Measurements from ENCODE around the gene THADA. TPM values are rescaled to one million over a fixed set of nuclear protein-coding genes. Genes with fewer than 3 reads are reported as not detected.

THADA gene
- total RNA-seq, 2 donors from 2014 or later = 14.5 to 16.1 TPM

DNA sequence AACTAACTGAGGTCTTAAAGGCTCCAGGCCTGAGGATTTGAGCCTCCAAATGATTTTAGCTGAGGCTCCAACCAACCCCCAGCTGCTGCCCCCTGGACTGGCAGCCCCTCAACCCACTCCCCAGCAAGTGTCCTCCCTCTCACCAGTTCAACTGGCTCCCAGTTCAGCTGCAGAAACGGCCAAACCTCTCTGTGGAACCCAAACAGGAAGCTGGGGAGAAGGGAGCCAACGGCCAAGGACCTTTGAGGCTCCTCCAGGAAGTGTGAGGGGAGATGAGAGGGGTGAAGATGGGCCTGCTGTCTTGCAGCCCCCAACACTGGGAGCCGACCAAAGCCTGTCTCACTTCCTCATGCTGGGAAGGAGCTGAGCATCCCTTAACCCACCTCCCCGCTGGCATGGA lies 394.3 kb downstream of the THADA start:
- no peaks in the 10 kb centered on the region for H3K27me3 ChIP-seq
- H3K36me3 ChIP-seq = no peaks in the 10 kb centered on the region
- H3K4me3 ChIP-seq = no peak overlapping the region
- TF ChIP-seq, protein P1, sequence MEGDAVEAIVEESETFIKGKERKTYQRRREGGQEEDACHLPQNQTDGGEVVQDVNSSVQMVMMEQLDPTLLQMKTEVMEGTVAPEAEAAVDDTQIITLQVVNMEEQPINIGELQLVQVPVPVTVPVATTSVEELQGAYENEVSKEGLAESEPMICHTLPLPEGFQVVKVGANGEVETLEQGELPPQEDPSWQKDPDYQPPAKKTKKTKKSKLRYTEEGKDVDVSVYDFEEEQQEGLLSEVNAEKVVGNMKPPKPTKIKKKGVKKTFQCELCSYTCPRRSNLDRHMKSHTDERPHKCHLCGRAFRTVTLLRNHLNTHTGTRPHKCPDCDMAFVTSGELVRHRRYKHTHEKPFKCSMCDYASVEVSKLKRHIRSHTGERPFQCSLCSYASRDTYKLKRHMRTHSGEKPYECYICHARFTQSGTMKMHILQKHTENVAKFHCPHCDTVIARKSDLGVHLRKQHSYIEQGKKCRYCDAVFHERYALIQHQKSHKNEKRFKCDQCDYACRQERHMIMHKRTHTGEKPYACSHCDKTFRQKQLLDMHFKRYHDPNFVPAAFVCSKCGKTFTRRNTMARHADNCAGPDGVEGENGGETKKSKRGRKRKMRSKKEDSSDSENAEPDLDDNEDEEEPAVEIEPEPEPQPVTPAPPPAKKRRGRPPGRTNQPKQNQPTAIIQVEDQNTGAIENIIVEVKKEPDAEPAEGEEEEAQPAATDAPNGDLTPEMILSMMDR (IDR thresholded peaks at IDR 0.05) = no peak
- H3K4me1 ChIP-seq = no peaks in the 10 kb centered on the region
- no peak for DNase-seq (ENCODE audit: low spot score)
- H3K27ac ChIP-seq = no peak overlapping the region
- no peaks in the 10 kb centered on the region for H3K9me3 ChIP-seq

DNA sequence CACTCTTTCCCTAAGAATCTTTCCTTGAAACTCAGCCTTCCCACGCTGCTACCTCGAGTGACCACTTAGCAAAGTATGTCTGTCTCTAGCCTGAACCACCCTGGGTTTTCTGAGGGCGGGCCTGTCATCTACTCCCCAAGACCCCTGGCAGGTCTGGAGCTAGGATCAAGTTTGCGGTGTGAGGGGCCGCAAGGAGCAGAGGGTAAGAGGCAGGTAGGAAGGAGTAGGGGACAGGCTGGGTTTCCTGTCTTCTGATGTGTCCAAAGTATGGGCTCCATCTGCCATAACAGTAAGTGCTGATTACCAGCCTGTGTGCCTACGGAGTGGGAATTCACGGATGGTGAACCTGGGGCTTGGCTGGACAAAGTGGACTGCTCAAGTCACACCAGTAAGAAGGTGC lies 394.8 kb downstream of the THADA start:
- H3K27ac ChIP-seq = no peak overlapping the region
- no peak overlapping the region for H3K4me3 ChIP-seq
- H3K4me1 ChIP-seq = no peaks in the 10 kb centered on the region
- TF ChIP-seq, protein P1 (IDR thresholded peaks at IDR 0.05) = no peak
- no peak for DNase-seq (ENCODE audit: low spot score)
- no peaks in the 10 kb centered on the region for H3K9me3 ChIP-seq
- no peaks in the 10 kb centered on the region for H3K27me3 ChIP-seq
- H3K36me3 ChIP-seq = no peaks in the 10 kb centered on the region

DNA sequence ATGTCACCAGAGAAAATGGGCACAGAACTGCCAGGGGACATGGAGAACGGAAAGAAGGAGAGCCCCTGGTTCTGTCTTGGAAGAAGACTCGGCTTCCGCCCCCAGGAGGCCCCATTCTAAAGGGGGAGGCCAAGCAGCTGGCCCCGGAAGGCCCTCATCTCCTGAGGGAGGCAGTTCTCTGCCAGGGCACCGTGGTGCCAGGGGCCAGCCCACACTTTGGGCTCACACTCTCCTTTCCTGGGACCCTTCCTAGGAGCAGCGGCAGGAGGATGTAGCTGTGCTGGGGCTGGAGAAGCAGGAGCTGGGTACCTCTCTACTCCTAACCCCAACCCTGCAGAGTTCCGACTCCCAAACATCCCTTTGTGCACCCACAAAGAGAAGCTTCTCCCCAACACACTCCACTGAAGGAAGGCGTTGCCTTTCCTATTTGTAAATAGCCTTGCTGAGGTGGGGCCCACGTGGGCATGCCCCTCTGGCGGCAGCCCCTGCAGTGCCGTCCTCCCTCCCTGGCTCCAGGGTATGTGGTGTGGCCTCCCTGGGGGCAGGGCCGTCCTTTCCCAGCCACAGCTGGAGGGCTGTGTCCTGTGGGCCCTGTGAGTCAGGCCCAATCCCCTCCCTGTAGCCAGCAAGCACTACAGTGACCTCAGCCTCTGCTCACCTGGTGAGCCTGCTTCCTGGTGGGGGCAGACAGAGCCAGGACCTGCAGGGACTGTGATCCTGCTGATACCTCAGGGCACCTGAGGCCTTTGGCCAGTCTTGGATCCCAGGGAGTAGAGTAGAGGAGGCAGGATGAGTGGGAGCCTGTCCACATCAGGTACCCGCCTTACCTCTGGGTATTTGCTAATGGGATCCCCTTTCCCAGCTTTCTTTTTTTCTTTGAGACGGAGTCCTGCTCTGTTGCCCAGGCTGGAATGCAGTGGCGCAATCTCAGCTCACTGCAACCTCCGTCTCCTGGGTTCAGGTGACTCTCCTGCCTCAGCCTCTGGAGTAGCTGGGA lies 396.0 kb downstream of the THADA start:
- H3K9me3 ChIP-seq = no peaks in the 10 kb centered on the region
- H3K27ac ChIP-seq = no peak overlapping the region
- H3K4me3 ChIP-seq = no peak overlapping the region
- TF ChIP-seq, protein P1 (IDR thresholded peaks at IDR 0.05) = no peak
- H3K4me1 ChIP-seq = no peaks in the 10 kb centered on the region
- H3K36me3 ChIP-seq = no peaks in the 10 kb centered on the region
- no peak for DNase-seq (ENCODE audit: low spot score)
- H3K27me3 ChIP-seq = no peaks in the 10 kb centered on the region

DNA sequence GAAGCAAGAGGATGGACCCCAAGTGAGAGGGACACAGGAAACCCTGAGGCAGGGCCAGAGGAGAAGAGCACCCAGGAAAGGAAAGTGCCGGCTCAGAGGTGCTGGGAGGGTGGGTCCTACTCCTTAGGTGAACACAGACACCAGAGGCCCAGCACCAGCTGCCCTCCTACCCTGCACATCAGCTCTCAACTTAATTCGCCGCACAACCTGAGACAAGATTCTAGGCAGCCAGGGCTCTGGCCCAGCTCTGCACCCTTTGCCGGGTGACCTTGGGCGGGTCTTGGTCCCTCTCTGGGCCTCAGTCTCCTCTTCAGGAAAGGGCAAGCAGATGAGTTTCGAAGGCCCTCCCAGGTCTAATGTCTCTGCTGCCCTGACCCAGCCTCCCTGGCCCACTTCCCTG lies 397.6 kb downstream of the THADA start:
- Histone ChIP-seq H3K4me1 (no peaks in the 10 kb centered on the region), H3K9me3 (no peaks in the 10 kb centered on the region), H3K27me3 (no peaks in the 10 kb centered on the region), H3K4me3 (no peak overlapping the region), H3K27ac (no peak overlapping the region), H3K36me3 (no peaks in the 10 kb centered on the region)
- DNase-seq (ENCODE audit: low spot score) = no peak
- TF ChIP-seq, protein P1 (IDR thresholded peaks at IDR 0.05) = no peak

DNA sequence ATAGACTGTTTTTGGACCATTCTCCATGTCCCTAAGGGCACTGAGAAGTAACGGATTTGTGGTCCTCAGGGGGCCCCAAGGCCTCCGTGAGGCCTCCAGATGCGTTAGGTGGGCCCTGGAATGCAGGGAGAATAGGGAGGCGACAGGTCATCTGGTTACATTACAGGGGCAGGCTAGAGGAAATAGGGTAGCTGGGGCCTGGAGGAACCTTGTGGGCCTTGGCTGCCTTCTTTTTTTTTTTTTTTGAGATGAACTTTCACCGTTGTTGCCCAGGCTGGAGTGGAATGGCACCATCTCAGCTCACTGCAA lies 398.3 kb downstream of the THADA start:
- no peaks in the 10 kb centered on the region for H3K9me3 ChIP-seq
- no peak overlapping the region for H3K4me3 ChIP-seq
- no peaks in the 10 kb centered on the region for H3K27me3 ChIP-seq
- TF ChIP-seq, protein P1 (IDR thresholded peaks at IDR 0.05) = no peak
- DNase-seq (ENCODE audit: low spot score) = no peak
- no peaks in the 10 kb centered on the region for H3K4me1 ChIP-seq
- H3K36me3 ChIP-seq = no peaks in the 10 kb centered on the region
- H3K27ac ChIP-seq = no peak overlapping the region

Data from right atrium auricular region (tissue), 2 donors.